Thyroid gland (tissue), 4 donors: ENCODE measurements around the gene SGF29.
"Not testable (repeated sequence)": the region's sequence is repeated elsewhere in the genome, so short reads cannot be mapped to it uniquely, and the experiment has no call there.

Experiments used
- CTCF ChIP-seq, 6 experiments: fragments of 200-600 bp in 3 of 6; fragments of 450-650 bp in 3 of 6; sonication (generic) in 3 of 6; IDR thresholded peaks; one replicate each; pipeline ENCODE4 v1.5.1; 2016 to 2019; ENCODE audit warnings: antibody characterized with exemption in 6 of 6, mild to moderate bottlenecking in 2 of 6, inconsistent platforms in 1 of 6, moderate library complexity in 1 of 6
- POLR2A ChIP-seq, 2 donors: fragments of 450-650 bp; IDR thresholded peaks; one replicate each; pipeline ENCODE4 v1.6.1; 2017; ENCODE audit warnings: antibody characterized with exemption in 2 of 2, mild to moderate bottlenecking in 2 of 2, moderate library complexity in 1 of 2

- not testable (repeated sequence) for TF ChIP-seq CTCF, POLR2A (IDR thresholded peaks at IDR 0.05)
Measured at GRCh38 chr16:28622532-28623171, 68.9 kb downstream of the SGF29 start.
